A204.1 (cell line): ENCODE data around the gene MAML3.

ENCODE experiments used
- FAIRE-seq: peaks from 2 replicates; lab custom pipeline; 2012; peaks lifted over from hg19 to GRCh38; lab: Jason Lieb, UNC

Gene MAML3

GRCh38 chr4:140154572-140154891 lies 548 bp upstream of the MAML3 start:
- no peak for FAIRE-seq

GRCh38 chr4:140153419-140153717 lies 616 bp downstream of the MAML3 start:
- FAIRE-seq: no peak

- FAIRE-seq: no peak
Measured at GRCh38 chr4:140152751-140153418, 1.1 kb downstream of the MAML3 start.

DNA sequence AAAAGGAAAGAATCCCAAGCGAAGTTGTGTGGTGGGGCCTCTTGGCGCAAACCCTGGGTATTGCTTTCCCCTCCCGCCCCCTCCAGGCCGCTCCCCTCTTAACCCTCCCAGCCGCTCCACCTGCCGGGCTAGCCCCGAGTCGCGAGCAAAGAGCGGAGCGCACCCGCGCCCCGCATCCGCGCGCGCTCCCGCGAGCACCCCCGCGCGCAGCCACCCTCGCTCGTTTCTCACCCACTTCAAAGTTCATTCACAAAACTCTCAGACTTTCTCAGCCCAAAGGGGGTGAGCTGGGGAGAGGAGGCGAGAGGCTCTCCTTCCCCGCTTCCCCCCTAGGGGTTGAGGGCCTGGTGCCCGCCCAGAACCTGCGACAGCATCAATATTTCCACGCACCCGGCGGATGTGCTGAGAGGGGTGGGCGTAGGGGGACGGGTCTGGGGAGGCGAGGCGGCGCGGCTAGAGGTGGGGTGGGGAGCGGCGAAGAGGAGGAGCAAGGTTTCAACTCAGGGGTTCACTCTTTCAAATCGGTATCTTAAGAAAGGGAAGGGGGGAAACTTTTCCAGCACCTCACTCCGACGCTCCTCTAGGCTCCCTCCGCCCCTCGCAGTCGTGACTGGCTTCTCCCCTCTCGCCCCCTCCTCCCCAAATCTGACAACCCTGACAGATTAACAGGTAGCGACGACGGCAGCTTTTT lies 1.8 kb downstream of the MAML3 start:
- no peak for FAIRE-seq

- no peak for FAIRE-seq
Measured at GRCh38 chr4:140151699-140152012, 2.3 kb downstream of the MAML3 start.

- FAIRE-seq: no peak
Measured at GRCh38 chr4:140150886-140151698, 2.9 kb downstream of the MAML3 start.

DNA sequence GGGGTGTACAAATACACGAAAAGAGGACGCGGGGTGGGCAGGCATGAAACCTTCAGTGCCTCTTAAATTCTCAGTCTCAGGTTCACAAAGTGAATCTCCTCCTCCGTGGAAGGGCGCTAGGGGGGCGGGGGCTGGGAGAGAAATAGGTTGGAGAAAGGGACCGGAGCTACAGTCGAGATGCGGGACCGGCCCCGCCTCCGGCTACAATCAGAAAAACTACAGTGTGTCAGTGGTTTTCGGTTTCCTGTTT lies 3.4 kb downstream of the MAML3 start:
- no peak for FAIRE-seq

- FAIRE-seq: no peak
Measured at GRCh38 chr4:140149846-140150635, 3.9 kb downstream of the MAML3 start.

DNA sequence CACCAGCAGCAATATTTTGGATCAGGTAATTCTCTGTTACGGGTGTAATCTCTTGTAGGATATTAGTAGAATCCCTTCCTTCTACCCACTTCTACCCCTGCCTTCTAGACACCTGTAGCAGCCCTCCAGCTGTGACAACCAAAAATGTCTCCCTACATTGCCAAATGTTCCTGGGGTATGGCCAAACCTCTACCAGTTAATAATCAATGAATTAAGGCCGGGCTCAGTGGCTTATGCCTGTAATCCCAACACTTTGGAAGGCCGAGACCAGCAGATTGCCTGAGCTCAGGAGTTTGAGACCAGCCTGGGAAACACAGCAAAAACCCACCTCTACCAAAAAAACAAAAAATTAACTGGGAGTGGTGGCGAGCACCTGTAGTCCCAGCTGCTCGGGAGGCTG lies 9.9 kb downstream of the MAML3 start:
- no peak for FAIRE-seq

DNA sequence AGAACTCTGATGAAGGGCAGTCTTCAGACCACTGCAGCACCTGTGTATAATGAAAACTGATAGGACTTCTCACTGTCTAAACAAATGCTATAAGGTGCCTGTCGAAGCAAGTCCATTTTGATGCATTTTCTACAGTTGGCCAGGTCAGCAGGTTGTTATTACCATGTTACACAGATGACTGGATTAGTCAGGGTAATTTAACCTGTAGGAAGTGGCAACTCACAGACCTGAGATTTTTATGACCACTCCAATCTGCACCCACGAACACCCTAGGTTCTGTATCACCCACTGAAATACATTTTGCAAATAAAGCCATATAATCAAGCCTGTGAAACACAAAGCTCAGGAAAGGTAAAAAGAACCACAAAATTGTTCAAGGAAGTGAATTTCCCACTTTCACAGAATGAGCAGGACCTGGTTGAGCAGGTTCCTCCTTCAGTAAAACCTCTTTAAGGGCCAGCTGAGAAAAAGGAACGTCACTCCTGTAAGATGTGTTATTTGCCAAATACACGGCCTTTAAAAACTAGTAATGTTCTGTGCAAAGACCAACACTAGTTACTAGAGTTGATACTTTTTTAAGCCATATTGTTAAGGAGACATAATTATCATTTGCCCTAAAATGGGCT lies 12.7 kb downstream of the MAML3 start:
- no peak for FAIRE-seq

GRCh38 chr4:140140566-140140965 lies 13.4 kb downstream of the MAML3 start:
- no peak for FAIRE-seq

- FAIRE-seq: no peak
Measured at GRCh38 chr4:140138428-140138827, 15.6 kb downstream of the MAML3 start.

- FAIRE-seq: no peak
Measured at GRCh38 chr4:140137671-140138070, 16.3 kb downstream of the MAML3 start.

- FAIRE-seq: no peak
Measured at GRCh38 chr4:140136509-140136908, 17.5 kb downstream of the MAML3 start.

GRCh38 chr4:140135529-140136088 lies 18.4 kb downstream of the MAML3 start:
- FAIRE-seq: no peak

DNA sequence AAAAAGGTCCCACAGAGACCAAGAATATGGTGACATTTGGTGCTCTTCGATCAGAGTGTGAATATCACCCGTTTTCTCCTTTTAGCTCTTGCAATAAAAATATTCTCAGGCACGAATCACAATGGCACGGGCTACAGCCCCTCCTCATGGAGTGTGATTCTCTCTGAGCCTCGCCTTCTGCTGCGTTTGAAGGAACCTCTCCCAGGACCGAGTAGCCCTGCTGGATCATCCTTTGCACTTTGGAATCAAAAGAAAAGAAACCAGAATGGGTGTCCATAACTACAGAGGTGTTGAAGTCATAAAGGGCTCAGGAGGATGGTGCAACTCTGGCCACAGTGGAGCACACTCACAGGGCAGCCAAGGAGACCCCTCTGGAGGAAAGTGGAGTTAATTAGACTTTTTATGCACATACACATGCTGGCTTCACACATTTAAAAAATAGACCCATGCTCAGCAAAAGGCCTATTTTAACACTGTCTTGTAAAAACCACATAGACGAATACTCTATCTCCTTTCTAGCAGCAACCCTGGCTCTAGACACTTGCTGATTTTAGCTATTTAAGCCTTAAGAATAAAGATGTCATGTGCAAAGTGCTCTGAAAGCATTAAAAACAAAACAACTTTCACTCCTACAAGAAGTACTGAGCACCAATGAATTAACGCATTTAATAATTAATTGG lies 19.1 kb downstream of the MAML3 start:
- FAIRE-seq: no peak

GRCh38 chr4:140133576-140133975 lies 20.4 kb downstream of the MAML3 start:
- FAIRE-seq: no peak

DNA sequence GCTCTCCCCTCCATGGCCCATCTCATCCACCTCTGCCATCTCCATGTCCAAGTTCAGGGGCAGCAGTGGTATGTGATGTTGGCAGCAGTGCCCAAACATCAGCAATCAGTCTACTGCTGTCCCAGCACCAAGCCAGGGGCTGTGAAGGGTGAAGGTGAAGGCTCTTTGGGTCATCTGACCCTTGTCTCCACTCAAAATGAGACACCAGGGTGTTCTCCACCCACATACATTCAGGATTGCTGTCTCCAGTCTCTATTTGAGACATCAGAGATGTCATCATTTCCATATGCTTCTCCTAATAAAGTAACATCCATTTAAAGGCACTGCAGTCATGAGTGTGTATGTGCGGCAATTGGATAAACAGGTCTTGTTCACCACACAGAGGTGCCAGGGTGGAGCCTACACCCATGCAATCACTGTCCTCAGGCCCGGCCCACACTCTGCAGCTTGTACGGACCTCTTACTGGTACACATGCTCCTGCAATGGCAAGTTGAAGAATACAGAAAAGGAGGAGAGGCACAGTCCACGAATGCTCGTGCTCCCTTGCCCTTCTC lies 22.2 kb downstream of the MAML3 start:
- no peak for FAIRE-seq

DNA sequence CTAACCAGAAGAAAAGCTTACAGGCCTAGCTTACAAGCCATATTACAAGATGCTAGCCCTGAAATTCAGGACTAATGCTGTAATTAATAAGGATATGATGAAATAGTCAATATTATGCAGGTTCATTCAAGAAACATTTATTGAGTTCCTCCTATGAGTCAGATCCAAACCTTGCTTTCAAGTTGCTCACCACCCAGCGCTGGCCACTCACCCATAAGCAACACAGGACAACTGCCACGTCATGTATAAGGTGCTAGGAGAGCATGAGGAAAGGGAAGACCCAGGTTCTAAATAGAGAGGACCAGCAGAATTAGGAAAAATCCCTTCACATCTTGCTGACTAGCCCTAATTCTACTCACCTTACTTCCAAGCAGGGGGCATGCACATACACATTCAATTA lies 23.3 kb downstream of the MAML3 start:
- FAIRE-seq: no peak

DNA sequence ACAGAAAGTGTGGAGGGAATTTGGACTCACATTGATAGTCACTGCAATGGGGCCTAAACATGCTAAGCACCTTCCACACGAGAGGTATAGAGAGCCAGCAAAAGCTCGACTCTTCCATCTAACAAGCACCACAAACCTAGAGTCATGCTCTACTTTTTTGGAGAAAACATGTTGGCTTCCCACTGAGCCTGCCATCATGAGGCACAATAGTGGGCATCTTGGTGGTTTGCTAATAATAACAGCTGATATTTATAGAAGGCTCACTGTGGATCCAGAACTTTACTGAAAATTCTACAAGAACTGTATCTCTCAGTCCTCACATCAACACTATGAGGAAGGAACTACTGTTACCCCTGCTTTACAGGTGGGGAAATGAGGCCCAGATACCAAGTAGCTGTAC lies 26.6 kb downstream of the MAML3 start:
- no peak for FAIRE-seq

- FAIRE-seq: no peak
Measured at GRCh38 chr4:140126261-140126660, 27.7 kb downstream of the MAML3 start.

DNA sequence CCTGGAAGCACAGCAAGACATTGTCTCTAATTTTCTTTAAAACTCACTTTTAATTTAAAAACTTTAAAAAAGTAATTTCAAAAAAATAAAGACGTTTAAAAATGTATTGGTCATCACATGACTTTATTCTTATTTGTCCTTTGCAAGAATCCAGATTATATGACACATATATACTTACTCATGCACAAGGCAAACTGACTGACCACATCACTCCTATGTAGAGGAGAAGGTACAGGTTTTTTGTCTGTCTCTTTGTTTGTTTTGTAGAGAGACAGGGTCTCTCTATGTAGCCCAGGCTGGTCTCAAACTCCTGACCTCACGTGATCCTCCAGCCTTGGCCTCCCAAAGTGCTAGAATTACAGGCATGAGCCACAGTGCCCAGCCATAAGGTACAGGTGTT lies 28.6 kb downstream of the MAML3 start:
- no peak for FAIRE-seq
